H9 (cell line): ENCODE measurements around the gene SNTG2. TPM values are rescaled to one million over a fixed set of nuclear protein-coding genes. Genes with fewer than 3 reads are reported as not detected.

ENCODE experiments used
- DNase-seq: peaks from one replicate; pipeline ENCODE4 v3.0.0-alpha.2; 2017
- H2AFZ ChIP-seq: one replicate; pipeline ENCODE4 v1.6.1; 2013; ENCODE audit warnings: mild to moderate bottlenecking, low read length, control low read depth, moderate library complexity
- H2AK5ac ChIP-seq: 2 replicates; pipeline ENCODE4 v1.6.1; 2013; ENCODE audit warnings: low read length, control low read depth, mixed read lengths; ENCODE audit not compliant: insufficient read length
- H2BK120ac ChIP-seq: one replicate; pipeline ENCODE4 v1.6.1; 2013; ENCODE audit warnings: low read depth, mild to moderate bottlenecking, low read length, control low read depth, inconsistent platforms; ENCODE audit not compliant: poor library complexity, severe bottlenecking
- H2BK12ac ChIP-seq: 2 replicates; pipeline ENCODE4 v1.6.1; 2013; ENCODE audit warnings: low read length, control low read depth, mixed read lengths, low read depth; ENCODE audit not compliant: insufficient read length
- H2BK15ac ChIP-seq: 2 replicates; pipeline ENCODE4 v1.6.1; 2013; ENCODE audit warnings: low read depth, low read length, control low read depth
- H2BK20ac ChIP-seq: one replicate; pipeline ENCODE4 v1.6.1; 2013; ENCODE audit warnings: low read depth, mild to moderate bottlenecking, low read length, control low read depth, inconsistent platforms; ENCODE audit not compliant: poor library complexity, severe bottlenecking
- H2BK5ac ChIP-seq: 2 replicates; pipeline ENCODE4 v1.6.1; 2013; ENCODE audit warnings: low read length, control low read depth, mixed read lengths; ENCODE audit not compliant: insufficient read length
- H3K14ac ChIP-seq: 2 replicates; pipeline ENCODE4 v1.6.1; 2013; ENCODE audit warnings: low read length, control low read depth; ENCODE audit not compliant: insufficient read depth
- H3K18ac ChIP-seq: 2 replicates; pipeline ENCODE4 v1.6.1; 2013; ENCODE audit warnings: low read depth, mild to moderate bottlenecking, mixed read lengths, low read length, control low read depth; ENCODE audit not compliant: insufficient read length
- H3K23ac ChIP-seq: 2 replicates; pipeline ENCODE4 v1.6.1; 2013; ENCODE audit warnings: low read length, control low read depth, mixed read lengths, low read depth; ENCODE audit not compliant: insufficient read length
- H3K23me2 ChIP-seq: 2 replicates; pipeline ENCODE4 v1.6.1; 2013; ENCODE audit warnings: low read depth, mild to moderate bottlenecking, mixed read lengths, low read length, control low read depth; ENCODE audit not compliant: insufficient read length, poor library complexity, severe bottlenecking
- H3K27ac ChIP-seq: 2 replicates; pipeline ENCODE4 v1.5.1; 2013; ENCODE audit warnings: low read length, control low read depth, mixed read lengths, low read depth; ENCODE audit not compliant: insufficient read length
- H3K27me3 ChIP-seq: 2 replicates; pipeline ENCODE4 v1.6.1; 2013; ENCODE audit warnings: low read length, control low read depth, inconsistent platforms; ENCODE audit not compliant: insufficient read depth
- H3K4ac ChIP-seq: 2 replicates; pipeline ENCODE4 v1.6.1; 2013; ENCODE audit warnings: low read depth, mild to moderate bottlenecking, control low read depth, inconsistent platforms, low read length, moderate library complexity
- H3K4me1 ChIP-seq: 2 replicates; pipeline ENCODE4 v1.6.1; 2013; ENCODE audit warnings: low read length, control low read depth, inconsistent platforms; ENCODE audit not compliant: insufficient read depth
- H3K4me2 ChIP-seq: 2 replicates; pipeline ENCODE4 v1.6.1; 2013; ENCODE audit warnings: low read length, control low read depth, mixed read lengths; ENCODE audit not compliant: insufficient read length, insufficient read depth
- H3K56ac ChIP-seq: 2 replicates; pipeline ENCODE4 v1.6.1; 2013; ENCODE audit warnings: low read depth, mild to moderate bottlenecking, mixed read lengths, low read length, control low read depth; ENCODE audit not compliant: insufficient read length
- H3K79me1 ChIP-seq: 2 replicates; pipeline ENCODE4 v1.6.1; 2013; ENCODE audit warnings: low read depth, mild to moderate bottlenecking, moderate library complexity, low read length, control low read depth, inconsistent platforms; ENCODE audit not compliant: insufficient read depth, poor library complexity, severe bottlenecking
- H3K79me2 ChIP-seq: 2 replicates; pipeline ENCODE4 v1.6.1; 2013; ENCODE audit warnings: low read length, control low read depth, inconsistent platforms; ENCODE audit not compliant: insufficient read depth
- H3K9ac ChIP-seq: 2 replicates; pipeline ENCODE4 v1.6.1; 2013; ENCODE audit warnings: low read length, control low read depth, mixed read lengths; ENCODE audit not compliant: insufficient read length; ENCODE audit errors: extremely low read depth
- H3K9me3 ChIP-seq: one replicate; pipeline ENCODE4 v1.6.1; 2013; ENCODE audit warnings: low read depth, low read length, inconsistent platforms; ENCODE audit not compliant: control insufficient read depth
- H3T11ph ChIP-seq: one replicate; pipeline ENCODE4 v1.6.1; 2013; ENCODE audit warnings: mild to moderate bottlenecking, low read length, control low read depth, inconsistent platforms
- H4K20me1 ChIP-seq: one replicate; pipeline ENCODE4 v1.6.1; 2013; ENCODE audit not compliant: control insufficient read depth, insufficient read length, insufficient read depth
- H4K5ac ChIP-seq: 2 replicates; pipeline ENCODE4 v1.6.1; 2013; ENCODE audit warnings: low read depth, mild to moderate bottlenecking, mixed read lengths, low read length, control low read depth; ENCODE audit not compliant: insufficient read length
- H4K8ac ChIP-seq: replicated peaks from 2 replicates; pipeline ENCODE4 v1.6.1; 2013; ENCODE audit warnings: low read length, control low read depth, mixed read lengths, low read depth; ENCODE audit not compliant: insufficient read length
- H4K91ac ChIP-seq: 2 replicates; pipeline ENCODE4 v1.6.1; 2013; ENCODE audit warnings: low read depth, mild to moderate bottlenecking, moderate library complexity, mixed read lengths, low read length, control low read depth; ENCODE audit not compliant: insufficient read length
- H3K27ac Mint-ChIP-seq, 3 experiments: 2 replicates in 2 of 3; 3 replicates in 1 of 3; pipeline ENCODE4 v1.8.0; 2020 to 2021; ENCODE audit warnings: mixed read lengths in 3 of 3, mild to moderate bottlenecking in 1 of 3, moderate library complexity in 1 of 3
- H3K27me3 Mint-ChIP-seq: 2 replicates; pipeline ENCODE4 v1.8.0; 2021; ENCODE audit warnings: low read depth, mild to moderate bottlenecking, moderate library complexity, mixed read lengths
- H3K36me3 Mint-ChIP-seq, 3 experiments: 2 replicates in 2 of 3; 3 replicates in 1 of 3; pipeline ENCODE4 v1.8.0; 2020 to 2021; ENCODE audit warnings: low read depth in 3 of 3, mixed read lengths in 3 of 3; ENCODE audit not compliant: insufficient read depth in 1 of 3
- H3K4me1 Mint-ChIP-seq, 2 experiments: 2 replicates each; pipeline ENCODE4 v1.8.0; 2020; ENCODE audit warnings: mixed read lengths in 2 of 2
- H3K4me3 Mint-ChIP-seq, 2 experiments: 2 replicates in 1 of 2; 3 replicates in 1 of 2; pipeline ENCODE4 v1.8.0; 2020 to 2021; ENCODE audit warnings: mild to moderate bottlenecking in 2 of 2, mixed read lengths in 2 of 2, moderate library complexity in 1 of 2
- H3K9me3 Mint-ChIP-seq, 2 experiments: 2 replicates in 1 of 2; 3 replicates in 1 of 2; pipeline ENCODE4 v1.8.0; 2020; ENCODE audit warnings: mild to moderate bottlenecking in 2 of 2, mixed read lengths in 2 of 2, moderate library complexity in 1 of 2
- CTCF ChIP-seq: fragments of 200-600 bp; sonication (generic); conservative IDR thresholded peaks from 3 replicates; pipeline ENCODE4 v1.8.0; 2021; ENCODE audit warnings: antibody characterized with exemption, mild to moderate bottlenecking
- WGBS: extraction: QIAGEN DNeasy Blood & Tissue Kit; methylation state at CpG from one replicate; pipeline ENCODE4 v1.1.7; 2013; ENCODE audit warnings: missing lambda C conversion rate, low lambda C conversion rate, mixed read lengths; ENCODE audit not compliant: insufficient read length; ENCODE audit errors: extremely low coverage; 5-methylcytosine and 5-hydroxymethylcytosine counted together
- total RNA-seq: library from RNA; stranded (reverse); gene quantifications from 2 replicates; pipeline ENCODE4 v1.2.1, GENCODE V29; 2021

The SNTG2 gene
- total RNA-seq, 1 experiment from 2014 or later = 13.2 TPM

- H3K18ac ChIP-seq = no peak overlapping the region
- no peak overlapping the region for H2BK5ac ChIP-seq
- no peaks in the 10 kb centered on the region for H3K27me3 ChIP-seq
- no peaks in the 10 kb centered on the region for H3K79me2 ChIP-seq
- H2BK20ac ChIP-seq = no peak overlapping the region
- no peak overlapping the region for H3K4me2 ChIP-seq
- no peak for DNase-seq
- no peak overlapping the region for H4K8ac ChIP-seq
- no peaks in the 10 kb centered on the region for H4K20me1 ChIP-seq
- no peaks in the 10 kb centered on the region for H3K27me3 Mint-ChIP-seq
- no CpG with 5 or more reads among the region's 18 CpGs for WGBS
- H3K36me3 Mint-ChIP-seq = no peaks in the 10 kb centered on the region
- no peak overlapping the region for H3K4me3 Mint-ChIP-seq
- H3K9ac ChIP-seq = no peak overlapping the region
- no peaks in the 10 kb centered on the region; the same call in 1 of the 2 replicates for H3K4me1 ChIP-seq
- no peak overlapping the region for H3K4ac ChIP-seq
- peaks cover 5 to 10% of the 10 kb centered on the region in 2 experiments for H3K4me1 Mint-ChIP-seq
- no peaks in the 10 kb centered on the region for H3K79me1 ChIP-seq
- no peak overlapping the region for H3T11ph ChIP-seq
- H2AK5ac ChIP-seq = no peak overlapping the region
- no peak overlapping the region for H2BK15ac ChIP-seq
- H2BK12ac ChIP-seq = no peak overlapping the region
- no peak for TF ChIP-seq CTCF
- no peak overlapping the region for H4K5ac ChIP-seq
- H3K56ac ChIP-seq = no peak overlapping the region
- no peak overlapping the region for H3K27ac ChIP-seq
- no peak overlapping the region for H4K91ac ChIP-seq
- no peaks in the 10 kb centered on the region for H3K9me3 Mint-ChIP-seq
- no peak overlapping the region for H3K23ac ChIP-seq
- H2BK120ac ChIP-seq = no peak overlapping the region
- H3K23me2 ChIP-seq = no peaks in the 10 kb centered on the region
- no peak overlapping the region for H3K14ac ChIP-seq
- H3K9me3 ChIP-seq = no peaks in the 10 kb centered on the region
- no peak overlapping the region for H3K27ac Mint-ChIP-seq
- H2AFZ ChIP-seq = no peak overlapping the region
These were observed 287.1 kb downstream of the SNTG2 start for GRCh38 chr2:1237783-1238182.
